Measurements from ENCODE around the gene PCBD1.

GRCh38 chr10:70916241-70916640, 27.9 kb upstream of the PCBD1 start:
- TF ChIP-seq CTCF (IDR thresholded peaks at IDR 0.05), result no peak
- no peak for TF ChIP-seq POLR2A (IDR thresholded peaks at IDR 0.05)
